H9 (cell line): Measurements from ENCODE around the gene RACGAP1. TPM values are rescaled to one million over a fixed set of nuclear protein-coding genes. Genes with fewer than 3 reads are reported as not detected.

Source experiments
- DNase-seq: peaks from one replicate; pipeline ENCODE4 v3.0.0-alpha.2; 2017
- H2AFZ ChIP-seq: one replicate; pipeline ENCODE4 v1.6.1; 2013; ENCODE audit warnings: mild to moderate bottlenecking, low read length, control low read depth, moderate library complexity
- H2AK5ac ChIP-seq: 2 replicates; pipeline ENCODE4 v1.6.1; 2013; ENCODE audit warnings: low read length, control low read depth, mixed read lengths; ENCODE audit not compliant: insufficient read length
- H2BK120ac ChIP-seq: one replicate; pipeline ENCODE4 v1.6.1; 2013; ENCODE audit warnings: low read depth, mild to moderate bottlenecking, low read length, control low read depth, inconsistent platforms; ENCODE audit not compliant: poor library complexity, severe bottlenecking
- H2BK12ac ChIP-seq: 2 replicates; pipeline ENCODE4 v1.6.1; 2013; ENCODE audit warnings: low read length, control low read depth, mixed read lengths, low read depth; ENCODE audit not compliant: insufficient read length
- H2BK15ac ChIP-seq: 2 replicates; pipeline ENCODE4 v1.6.1; 2013; ENCODE audit warnings: low read depth, low read length, control low read depth
- H2BK20ac ChIP-seq: one replicate; pipeline ENCODE4 v1.6.1; 2013; ENCODE audit warnings: low read depth, mild to moderate bottlenecking, low read length, control low read depth, inconsistent platforms; ENCODE audit not compliant: poor library complexity, severe bottlenecking
- H2BK5ac ChIP-seq: 2 replicates; pipeline ENCODE4 v1.6.1; 2013; ENCODE audit warnings: low read length, control low read depth, mixed read lengths; ENCODE audit not compliant: insufficient read length
- H3K14ac ChIP-seq: 2 replicates; pipeline ENCODE4 v1.6.1; 2013; ENCODE audit warnings: low read length, control low read depth; ENCODE audit not compliant: insufficient read depth
- H3K18ac ChIP-seq: 2 replicates; pipeline ENCODE4 v1.6.1; 2013; ENCODE audit warnings: low read depth, mild to moderate bottlenecking, mixed read lengths, low read length, control low read depth; ENCODE audit not compliant: insufficient read length
- H3K23ac ChIP-seq: 2 replicates; pipeline ENCODE4 v1.6.1; 2013; ENCODE audit warnings: low read length, control low read depth, mixed read lengths, low read depth; ENCODE audit not compliant: insufficient read length
- H3K23me2 ChIP-seq: 2 replicates; pipeline ENCODE4 v1.6.1; 2013; ENCODE audit warnings: low read depth, mild to moderate bottlenecking, mixed read lengths, low read length, control low read depth; ENCODE audit not compliant: insufficient read length, poor library complexity, severe bottlenecking
- H3K27ac ChIP-seq: 2 replicates; pipeline ENCODE4 v1.5.1; 2013; ENCODE audit warnings: low read length, control low read depth, mixed read lengths, low read depth; ENCODE audit not compliant: insufficient read length
- H3K27me3 ChIP-seq: 2 replicates; pipeline ENCODE4 v1.6.1; 2013; ENCODE audit warnings: low read length, control low read depth, inconsistent platforms; ENCODE audit not compliant: insufficient read depth
- H3K4ac ChIP-seq: 2 replicates; pipeline ENCODE4 v1.6.1; 2013; ENCODE audit warnings: low read depth, mild to moderate bottlenecking, control low read depth, inconsistent platforms, low read length, moderate library complexity
- H3K4me1 ChIP-seq: 2 replicates; pipeline ENCODE4 v1.6.1; 2013; ENCODE audit warnings: low read length, control low read depth, inconsistent platforms; ENCODE audit not compliant: insufficient read depth
- H3K4me2 ChIP-seq: 2 replicates; pipeline ENCODE4 v1.6.1; 2013; ENCODE audit warnings: low read length, control low read depth, mixed read lengths; ENCODE audit not compliant: insufficient read length, insufficient read depth
- H3K56ac ChIP-seq: 2 replicates; pipeline ENCODE4 v1.6.1; 2013; ENCODE audit warnings: low read depth, mild to moderate bottlenecking, mixed read lengths, low read length, control low read depth; ENCODE audit not compliant: insufficient read length
- H3K79me1 ChIP-seq: 2 replicates; pipeline ENCODE4 v1.6.1; 2013; ENCODE audit warnings: low read depth, mild to moderate bottlenecking, moderate library complexity, low read length, control low read depth, inconsistent platforms; ENCODE audit not compliant: insufficient read depth, poor library complexity, severe bottlenecking
- H3K79me2 ChIP-seq: 2 replicates; pipeline ENCODE4 v1.6.1; 2013; ENCODE audit warnings: low read length, control low read depth, inconsistent platforms; ENCODE audit not compliant: insufficient read depth
- H3K9ac ChIP-seq: 2 replicates; pipeline ENCODE4 v1.6.1; 2013; ENCODE audit warnings: low read length, control low read depth, mixed read lengths; ENCODE audit not compliant: insufficient read length; ENCODE audit errors: extremely low read depth
- H3K9me3 ChIP-seq: one replicate; pipeline ENCODE4 v1.6.1; 2013; ENCODE audit warnings: low read depth, low read length, inconsistent platforms; ENCODE audit not compliant: control insufficient read depth
- H3T11ph ChIP-seq: one replicate; pipeline ENCODE4 v1.6.1; 2013; ENCODE audit warnings: mild to moderate bottlenecking, low read length, control low read depth, inconsistent platforms
- H4K20me1 ChIP-seq: one replicate; pipeline ENCODE4 v1.6.1; 2013; ENCODE audit not compliant: control insufficient read depth, insufficient read length, insufficient read depth
- H4K5ac ChIP-seq: 2 replicates; pipeline ENCODE4 v1.6.1; 2013; ENCODE audit warnings: low read depth, mild to moderate bottlenecking, mixed read lengths, low read length, control low read depth; ENCODE audit not compliant: insufficient read length
- H4K8ac ChIP-seq: replicated peaks from 2 replicates; pipeline ENCODE4 v1.6.1; 2013; ENCODE audit warnings: low read length, control low read depth, mixed read lengths, low read depth; ENCODE audit not compliant: insufficient read length
- H4K91ac ChIP-seq: 2 replicates; pipeline ENCODE4 v1.6.1; 2013; ENCODE audit warnings: low read depth, mild to moderate bottlenecking, moderate library complexity, mixed read lengths, low read length, control low read depth; ENCODE audit not compliant: insufficient read length
- H3K27ac Mint-ChIP-seq, 3 experiments: 2 replicates in 2 of 3; 3 replicates in 1 of 3; pipeline ENCODE4 v1.8.0; 2020 to 2021; ENCODE audit warnings: mixed read lengths in 3 of 3, mild to moderate bottlenecking in 1 of 3, moderate library complexity in 1 of 3
- H3K27me3 Mint-ChIP-seq: 2 replicates; pipeline ENCODE4 v1.8.0; 2021; ENCODE audit warnings: low read depth, mild to moderate bottlenecking, moderate library complexity, mixed read lengths
- H3K36me3 Mint-ChIP-seq, 3 experiments: 2 replicates in 2 of 3; 3 replicates in 1 of 3; pipeline ENCODE4 v1.8.0; 2020 to 2021; ENCODE audit warnings: low read depth in 3 of 3, mixed read lengths in 3 of 3; ENCODE audit not compliant: insufficient read depth in 1 of 3
- H3K4me1 Mint-ChIP-seq, 2 experiments: 2 replicates each; pipeline ENCODE4 v1.8.0; 2020; ENCODE audit warnings: mixed read lengths in 2 of 2
- H3K4me3 Mint-ChIP-seq, 2 experiments: 2 replicates in 1 of 2; 3 replicates in 1 of 2; pipeline ENCODE4 v1.8.0; 2020 to 2021; ENCODE audit warnings: mild to moderate bottlenecking in 2 of 2, mixed read lengths in 2 of 2, moderate library complexity in 1 of 2
- H3K9me3 Mint-ChIP-seq, 2 experiments: 2 replicates in 1 of 2; 3 replicates in 1 of 2; pipeline ENCODE4 v1.8.0; 2020; ENCODE audit warnings: mild to moderate bottlenecking in 2 of 2, mixed read lengths in 2 of 2, moderate library complexity in 1 of 2
- WGBS: extraction: QIAGEN DNeasy Blood & Tissue Kit; methylation state at CpG from one replicate; pipeline ENCODE4 v1.1.7; 2013; ENCODE audit warnings: missing lambda C conversion rate, low lambda C conversion rate, mixed read lengths; ENCODE audit not compliant: insufficient read length; ENCODE audit errors: extremely low coverage; 5-methylcytosine and 5-hydroxymethylcytosine counted together
- total RNA-seq: library from RNA; stranded (reverse); gene quantifications from 2 replicates; pipeline ENCODE4 v1.2.1, GENCODE V29; 2021
- TF ChIP-seq, protein P1 (sequence below): fragments of 200-600 bp; sonication (generic); conservative IDR thresholded peaks from 3 replicates; pipeline ENCODE4 v1.8.0; 2021; ENCODE audit warnings: antibody characterized with exemption, mild to moderate bottlenecking

Gene RACGAP1
- total RNA-seq, 1 experiment from 2014 or later: 64.8 TPM

DNA sequence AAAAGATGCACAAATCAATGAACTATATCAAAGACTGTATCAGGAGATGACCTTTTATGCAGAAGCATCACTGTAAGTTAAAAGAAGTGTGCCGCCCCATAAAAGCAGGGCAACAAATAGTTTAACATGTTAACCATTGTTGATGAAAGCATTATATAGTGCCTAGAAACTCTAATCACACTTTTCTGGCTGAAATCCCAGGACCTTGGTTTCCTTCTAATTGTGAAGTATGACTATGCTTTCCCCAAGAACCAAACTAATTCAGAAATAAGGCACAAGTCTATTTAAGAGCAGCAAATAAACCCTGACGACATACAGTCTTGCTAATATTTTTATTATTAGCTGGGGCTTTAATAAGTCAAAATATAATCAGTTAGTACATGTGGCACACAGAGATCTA is 21.7 kb downstream of the RACGAP1 start:
- no peak overlapping the region for H2BK12ac ChIP-seq
- peaks cover 21 to 69% (median 64%) of the 10 kb centered on the region in 3 experiments; a peak in 6 of 7 replicates for H3K36me3 Mint-ChIP-seq
- no peak overlapping the region for H3K56ac ChIP-seq
- TF ChIP-seq, protein P1, sequence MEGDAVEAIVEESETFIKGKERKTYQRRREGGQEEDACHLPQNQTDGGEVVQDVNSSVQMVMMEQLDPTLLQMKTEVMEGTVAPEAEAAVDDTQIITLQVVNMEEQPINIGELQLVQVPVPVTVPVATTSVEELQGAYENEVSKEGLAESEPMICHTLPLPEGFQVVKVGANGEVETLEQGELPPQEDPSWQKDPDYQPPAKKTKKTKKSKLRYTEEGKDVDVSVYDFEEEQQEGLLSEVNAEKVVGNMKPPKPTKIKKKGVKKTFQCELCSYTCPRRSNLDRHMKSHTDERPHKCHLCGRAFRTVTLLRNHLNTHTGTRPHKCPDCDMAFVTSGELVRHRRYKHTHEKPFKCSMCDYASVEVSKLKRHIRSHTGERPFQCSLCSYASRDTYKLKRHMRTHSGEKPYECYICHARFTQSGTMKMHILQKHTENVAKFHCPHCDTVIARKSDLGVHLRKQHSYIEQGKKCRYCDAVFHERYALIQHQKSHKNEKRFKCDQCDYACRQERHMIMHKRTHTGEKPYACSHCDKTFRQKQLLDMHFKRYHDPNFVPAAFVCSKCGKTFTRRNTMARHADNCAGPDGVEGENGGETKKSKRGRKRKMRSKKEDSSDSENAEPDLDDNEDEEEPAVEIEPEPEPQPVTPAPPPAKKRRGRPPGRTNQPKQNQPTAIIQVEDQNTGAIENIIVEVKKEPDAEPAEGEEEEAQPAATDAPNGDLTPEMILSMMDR: no peak
- H4K5ac ChIP-seq: no peak overlapping the region
- H3K4me1 Mint-ChIP-seq: no peaks in the 10 kb centered on the region
- H3K27me3 ChIP-seq: no peaks in the 10 kb centered on the region
- no peak overlapping the region for H2AK5ac ChIP-seq
- no peak overlapping the region for H3K27ac ChIP-seq
- no peak overlapping the region for H2BK20ac ChIP-seq
- no peak overlapping the region for H3K18ac ChIP-seq
- H4K8ac ChIP-seq: no peak overlapping the region
- H4K20me1 ChIP-seq: no peaks in the 10 kb centered on the region
- no peak overlapping the region for H3K14ac ChIP-seq
- no peak overlapping the region for H3K4me2 ChIP-seq
- no peaks in the 10 kb centered on the region for H3K9me3 ChIP-seq
- H3K9ac ChIP-seq: no peak overlapping the region
- H2BK15ac ChIP-seq: no peak overlapping the region
- no peaks in the 10 kb centered on the region for H3K9me3 Mint-ChIP-seq
- no peak overlapping the region for H2AFZ ChIP-seq
- H3K23me2 ChIP-seq: no peaks in the 10 kb centered on the region
- peaks cover 3% of the 10 kb centered on the region for H3K79me1 ChIP-seq
- no peak overlapping the region for H3K4ac ChIP-seq
- no peak overlapping the region for H3K23ac ChIP-seq
- no peak overlapping the region for H2BK5ac ChIP-seq
- H3K4me1 ChIP-seq: no peaks in the 10 kb centered on the region
- WGBS: no CpG with 5 or more reads among the region's 2 CpGs
- H3T11ph ChIP-seq: no peak overlapping the region
- no peaks in the 10 kb centered on the region for H3K79me2 ChIP-seq
- H3K4me3 Mint-ChIP-seq: no peak overlapping the region
- H3K27ac Mint-ChIP-seq: no peak overlapping the region
- no peak overlapping the region for H4K91ac ChIP-seq
- no peak overlapping the region for H2BK120ac ChIP-seq
- DNase-seq: no peak
- H3K27me3 Mint-ChIP-seq: no peaks in the 10 kb centered on the region
